Peyer's patch (tissue), 4 donors: ENCODE data around the gene ANKLE1.

Source experiments
- POLR2A ChIP-seq, 2 donors: fragments of 450-650 bp; IDR thresholded peaks; one replicate each; pipeline ENCODE4 v1.5.1; 2017; ENCODE audit warnings: antibody characterized with exemption in 2 of 2, mild to moderate bottlenecking in 2 of 2, moderate library complexity in 2 of 2
- TF ChIP-seq, protein P1 (sequence below), 6 experiments: fragments of 450-650 bp in 4 of 6; fragments of 200-600 bp in 2 of 6; sonication (generic) in 1 of 6; IDR thresholded peaks; one replicate each; pipeline ENCODE4 v1.5.1; 2017 to 2019; ENCODE audit warnings: antibody characterized with exemption in 6 of 6, mild to moderate bottlenecking in 3 of 6, moderate library complexity in 1 of 6

DNA sequence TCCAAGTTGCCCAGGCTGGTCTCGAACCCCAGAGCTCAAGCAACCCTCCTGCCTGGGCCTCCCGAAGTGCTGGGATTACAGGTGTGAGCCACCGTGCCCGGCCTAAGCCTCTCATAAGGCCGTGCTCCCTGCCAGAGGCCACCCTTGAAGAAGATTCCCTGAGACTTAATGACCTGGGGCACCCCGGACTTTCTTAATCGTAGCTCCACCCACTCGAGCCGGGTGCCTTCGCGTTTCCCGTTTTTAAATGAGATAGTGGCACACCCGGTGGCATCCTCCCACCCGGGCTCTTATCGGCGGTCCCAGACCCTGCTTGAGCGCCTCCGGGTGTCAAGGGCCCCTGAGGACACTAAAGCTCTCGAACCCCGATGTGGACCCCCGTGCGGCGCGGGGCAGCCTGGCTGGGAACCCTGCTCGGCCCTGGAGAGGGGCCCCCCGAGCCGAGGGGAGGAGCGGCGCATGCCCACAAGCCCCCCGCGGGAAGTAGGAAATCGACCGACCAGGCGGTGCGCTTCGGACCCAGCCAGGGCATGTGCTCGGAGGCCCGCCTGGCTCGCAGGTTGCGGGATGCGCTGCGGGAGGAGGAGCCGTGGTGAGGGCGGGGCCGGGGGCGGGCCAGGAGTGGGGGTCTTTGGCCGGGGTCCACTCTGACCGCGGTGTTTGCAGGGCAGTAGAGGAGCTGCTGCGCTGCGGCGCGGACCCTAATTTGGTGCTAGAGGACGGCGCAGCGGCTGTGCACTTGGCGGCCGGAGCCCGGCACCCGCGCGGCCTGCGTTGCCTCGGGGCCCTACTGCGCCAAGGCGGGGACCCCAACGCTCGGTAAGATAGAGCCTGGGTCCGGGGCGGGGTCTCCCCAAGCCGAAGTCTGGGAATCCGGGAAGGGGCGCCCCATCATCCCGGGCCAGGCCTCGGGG is at the start of gene ANKLE1:
- TF ChIP-seq POLR2A (IDR thresholded peaks at IDR 0.05), result no peak
- TF ChIP-seq, protein P1, sequence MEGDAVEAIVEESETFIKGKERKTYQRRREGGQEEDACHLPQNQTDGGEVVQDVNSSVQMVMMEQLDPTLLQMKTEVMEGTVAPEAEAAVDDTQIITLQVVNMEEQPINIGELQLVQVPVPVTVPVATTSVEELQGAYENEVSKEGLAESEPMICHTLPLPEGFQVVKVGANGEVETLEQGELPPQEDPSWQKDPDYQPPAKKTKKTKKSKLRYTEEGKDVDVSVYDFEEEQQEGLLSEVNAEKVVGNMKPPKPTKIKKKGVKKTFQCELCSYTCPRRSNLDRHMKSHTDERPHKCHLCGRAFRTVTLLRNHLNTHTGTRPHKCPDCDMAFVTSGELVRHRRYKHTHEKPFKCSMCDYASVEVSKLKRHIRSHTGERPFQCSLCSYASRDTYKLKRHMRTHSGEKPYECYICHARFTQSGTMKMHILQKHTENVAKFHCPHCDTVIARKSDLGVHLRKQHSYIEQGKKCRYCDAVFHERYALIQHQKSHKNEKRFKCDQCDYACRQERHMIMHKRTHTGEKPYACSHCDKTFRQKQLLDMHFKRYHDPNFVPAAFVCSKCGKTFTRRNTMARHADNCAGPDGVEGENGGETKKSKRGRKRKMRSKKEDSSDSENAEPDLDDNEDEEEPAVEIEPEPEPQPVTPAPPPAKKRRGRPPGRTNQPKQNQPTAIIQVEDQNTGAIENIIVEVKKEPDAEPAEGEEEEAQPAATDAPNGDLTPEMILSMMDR (IDR thresholded peaks at IDR 0.05), result no peak
